ENCODE results near the gene GLCE.

DNA sequence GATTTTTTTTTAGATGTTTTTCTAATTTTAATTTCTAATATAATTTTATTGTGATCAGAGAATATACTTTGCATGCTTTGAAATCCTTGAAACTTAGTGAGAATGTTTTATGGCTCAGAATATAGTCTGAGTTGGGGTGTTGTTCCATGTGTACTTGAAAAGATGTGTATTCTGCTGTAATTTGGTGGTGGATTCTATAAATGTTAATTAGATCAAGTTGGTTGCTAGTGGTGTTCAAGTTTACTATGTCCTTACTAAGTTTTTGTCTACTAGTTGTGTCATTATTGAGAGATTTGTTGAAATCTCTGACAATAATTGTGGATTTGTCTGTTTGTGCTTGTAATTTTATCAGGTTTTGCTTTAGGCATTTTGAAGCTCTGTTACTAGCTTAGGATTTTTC, 29.7 kb downstream of the GLCE start:
- TF ChIP-seq, protein P1, sequence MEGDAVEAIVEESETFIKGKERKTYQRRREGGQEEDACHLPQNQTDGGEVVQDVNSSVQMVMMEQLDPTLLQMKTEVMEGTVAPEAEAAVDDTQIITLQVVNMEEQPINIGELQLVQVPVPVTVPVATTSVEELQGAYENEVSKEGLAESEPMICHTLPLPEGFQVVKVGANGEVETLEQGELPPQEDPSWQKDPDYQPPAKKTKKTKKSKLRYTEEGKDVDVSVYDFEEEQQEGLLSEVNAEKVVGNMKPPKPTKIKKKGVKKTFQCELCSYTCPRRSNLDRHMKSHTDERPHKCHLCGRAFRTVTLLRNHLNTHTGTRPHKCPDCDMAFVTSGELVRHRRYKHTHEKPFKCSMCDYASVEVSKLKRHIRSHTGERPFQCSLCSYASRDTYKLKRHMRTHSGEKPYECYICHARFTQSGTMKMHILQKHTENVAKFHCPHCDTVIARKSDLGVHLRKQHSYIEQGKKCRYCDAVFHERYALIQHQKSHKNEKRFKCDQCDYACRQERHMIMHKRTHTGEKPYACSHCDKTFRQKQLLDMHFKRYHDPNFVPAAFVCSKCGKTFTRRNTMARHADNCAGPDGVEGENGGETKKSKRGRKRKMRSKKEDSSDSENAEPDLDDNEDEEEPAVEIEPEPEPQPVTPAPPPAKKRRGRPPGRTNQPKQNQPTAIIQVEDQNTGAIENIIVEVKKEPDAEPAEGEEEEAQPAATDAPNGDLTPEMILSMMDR (IDR thresholded peaks at IDR 0.05 in 4 of 5, conservative IDR thresholded peaks at IDR 0.05 in 1 of 5), result no peak
- TF ChIP-seq POLR2A (IDR thresholded peaks at IDR 0.05), result no peak
